Measurements from ENCODE around the gene C4orf36.

Gene C4orf36

GRCh38 chr4:86857341-86858052 is 34.7 kb downstream of the C4orf36 start:
- no peak for DNase-seq (ENCODE audit: low spot score)

- DNase-seq (ENCODE audit: low spot score) = no peak
Measured at GRCh38 chr4:86856896-86857295, 35.3 kb downstream of the C4orf36 start.

- no peak for DNase-seq (ENCODE audit: low spot score)
Measured at GRCh38 chr4:86855572-86855971, 36.6 kb downstream of the C4orf36 start.

- DNase-seq (ENCODE audit: low spot score) = no peak
Measured at GRCh38 chr4:86853209-86853608, 39.0 kb downstream of the C4orf36 start.

- DNase-seq (ENCODE audit: low spot score) = peak; percentile 40
Measured at GRCh38 chr4:86848732-86849619, 43.2 kb downstream of the C4orf36 start, which contains the start of gene SLC10A6. SLC10A6 (minus strand) TSS chr4:86849384; CDS start chr4:86849115, 269 bp downstream.

GRCh38 chr4:86848136-86848535 is 44.1 kb downstream of the C4orf36 start:
- no peak for DNase-seq (ENCODE audit: low spot score)

- DNase-seq (ENCODE audit: low spot score) = no peak
Measured at GRCh38 chr4:86847571-86847970, 44.7 kb downstream of the C4orf36 start.

GRCh38 chr4:86846921-86847320 is 45.3 kb downstream of the C4orf36 start:
- no peak for DNase-seq (ENCODE audit: low spot score)

GRCh38 chr4:86845593-86845992 is 46.6 kb downstream of the C4orf36 start:
- no peak for DNase-seq (ENCODE audit: low spot score)

- no peak for DNase-seq (ENCODE audit: low spot score)
Measured at GRCh38 chr4:86841309-86841708, 50.9 kb downstream of the C4orf36 start.

- no peak for DNase-seq (ENCODE audit: low spot score)
Measured at GRCh38 chr4:86840858-86841257, 51.4 kb downstream of the C4orf36 start.

GRCh38 chr4:86837691-86838503 is 54.3 kb downstream of the C4orf36 start:
- no peak for DNase-seq (ENCODE audit: low spot score)

GRCh38 chr4:86835677-86836076 is 56.5 kb downstream of the C4orf36 start:
- no peak for DNase-seq (ENCODE audit: low spot score)

GRCh38 chr4:86834901-86835300 is 57.3 kb downstream of the C4orf36 start:
- no peak for DNase-seq (ENCODE audit: low spot score)

GRCh38 chr4:86833615-86834014 is 58.6 kb downstream of the C4orf36 start:
- DNase-seq (ENCODE audit: low spot score) = no peak

GRCh38 chr4:86831262-86832130 is 60.7 kb downstream of the C4orf36 start:
- DNase-seq (ENCODE audit: low spot score) = no peak

All from pons (tissue), 1 donor.